HG03460 (cell line): Measurements from ENCODE around the gene RNF212B.
A peak's percentile ranks its signal among the peaks of the same experiment; 100 is the strongest.

Experiments used
- ATAC-seq: cut with Tn5 transposase; IDR thresholded peaks from one replicate; pipeline ENCODE4 v1.9.1; 2021; ENCODE audit not compliant: unreplicated experiment

Gene RNF212B

DNA sequence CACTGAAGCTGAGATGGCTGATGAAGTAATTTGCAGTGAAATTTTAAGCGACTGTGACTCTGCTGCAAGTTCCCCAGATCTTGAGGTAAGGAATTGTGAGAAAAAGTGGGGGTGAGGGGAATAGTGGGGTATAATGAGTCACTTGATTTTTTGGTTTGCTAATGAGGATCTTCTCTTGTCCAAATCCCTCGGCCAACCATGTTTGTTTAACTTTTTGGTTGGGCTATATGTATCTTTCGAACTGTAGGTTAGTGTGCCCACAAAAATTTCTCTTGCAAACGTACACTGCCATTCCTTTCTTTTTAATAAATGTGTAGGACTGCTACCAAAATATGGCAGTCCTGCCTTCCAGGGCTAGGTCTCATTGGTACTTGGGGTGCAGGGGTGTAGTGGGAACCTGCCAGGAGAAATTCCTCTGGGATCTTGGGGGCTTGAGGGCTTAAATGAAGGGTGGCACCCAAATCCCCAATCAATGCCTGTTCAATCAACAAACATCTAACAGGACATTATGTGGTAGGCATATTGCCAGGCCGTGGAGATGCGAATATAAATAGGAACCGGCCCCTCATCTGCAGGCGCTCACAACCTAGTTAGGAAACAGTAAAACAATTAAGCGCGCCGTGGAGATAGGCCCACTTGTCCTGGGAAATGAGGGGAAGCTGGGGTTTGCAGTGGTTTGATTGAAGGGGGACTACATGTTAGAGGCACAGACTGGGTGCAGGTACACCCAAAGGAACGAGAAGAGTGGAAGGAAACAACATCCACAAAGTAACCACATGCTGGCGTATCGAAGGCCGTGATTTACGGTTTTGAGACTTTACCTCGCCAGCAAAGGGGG is 82.2 kb downstream of the RNF212B start:
- no peak for ATAC-seq

DNA sequence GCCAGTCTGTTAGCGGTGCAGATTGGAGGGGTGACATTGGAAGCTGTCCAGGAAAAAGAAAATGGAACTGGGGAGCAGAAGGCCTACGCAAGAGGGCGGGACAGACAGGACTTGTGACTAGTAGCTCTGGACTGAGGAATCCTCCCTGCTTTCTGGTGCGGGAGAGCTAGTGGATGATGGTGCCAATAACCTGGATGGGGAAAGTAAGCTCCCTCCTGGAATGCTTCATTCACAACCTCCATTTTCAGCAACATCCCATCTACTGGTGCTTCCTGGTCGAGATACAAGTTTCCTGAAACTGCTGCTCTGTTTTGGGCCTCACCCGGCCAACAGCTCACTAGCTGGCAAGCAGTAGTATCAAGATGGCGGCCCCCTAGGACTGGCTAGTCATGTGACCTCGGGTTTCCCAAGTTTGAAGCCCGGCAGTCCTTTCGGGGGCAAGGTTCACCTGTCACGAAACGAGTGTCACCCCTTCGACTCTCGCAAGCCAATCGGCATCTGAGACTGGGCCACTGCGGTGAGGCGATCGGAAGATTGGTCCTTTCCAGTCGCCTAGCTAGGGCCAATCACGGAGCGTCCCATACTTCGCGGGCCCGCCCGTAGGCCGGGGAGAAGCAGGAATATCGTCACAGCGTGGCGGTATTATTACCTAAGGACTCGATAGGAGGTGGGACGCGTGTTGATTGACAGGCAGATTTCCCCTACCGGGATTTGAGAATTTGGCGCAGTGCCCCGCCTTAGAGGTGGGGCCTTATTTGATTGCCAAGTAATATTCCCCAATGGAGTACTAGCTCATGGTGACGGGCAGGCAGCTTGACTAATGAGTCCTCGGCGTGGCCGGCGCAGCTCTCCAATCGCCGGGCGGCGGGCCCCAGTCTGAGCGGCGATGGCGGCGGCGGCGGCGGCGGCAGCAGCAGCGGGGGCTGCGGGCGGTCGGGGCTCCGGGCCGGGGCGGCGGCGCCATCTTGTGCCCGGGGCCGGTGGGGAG is 83.1 kb downstream of the RNF212B start, which contains the start of gene PABPN1:
Gene PABPN1, plus strand, starts transcription at position 874 of the 988 bp plus-strand sequence. Its CDS starts 13 bp downstream, at position 887.
- peak; percentile 89 for ATAC-seq

DNA sequence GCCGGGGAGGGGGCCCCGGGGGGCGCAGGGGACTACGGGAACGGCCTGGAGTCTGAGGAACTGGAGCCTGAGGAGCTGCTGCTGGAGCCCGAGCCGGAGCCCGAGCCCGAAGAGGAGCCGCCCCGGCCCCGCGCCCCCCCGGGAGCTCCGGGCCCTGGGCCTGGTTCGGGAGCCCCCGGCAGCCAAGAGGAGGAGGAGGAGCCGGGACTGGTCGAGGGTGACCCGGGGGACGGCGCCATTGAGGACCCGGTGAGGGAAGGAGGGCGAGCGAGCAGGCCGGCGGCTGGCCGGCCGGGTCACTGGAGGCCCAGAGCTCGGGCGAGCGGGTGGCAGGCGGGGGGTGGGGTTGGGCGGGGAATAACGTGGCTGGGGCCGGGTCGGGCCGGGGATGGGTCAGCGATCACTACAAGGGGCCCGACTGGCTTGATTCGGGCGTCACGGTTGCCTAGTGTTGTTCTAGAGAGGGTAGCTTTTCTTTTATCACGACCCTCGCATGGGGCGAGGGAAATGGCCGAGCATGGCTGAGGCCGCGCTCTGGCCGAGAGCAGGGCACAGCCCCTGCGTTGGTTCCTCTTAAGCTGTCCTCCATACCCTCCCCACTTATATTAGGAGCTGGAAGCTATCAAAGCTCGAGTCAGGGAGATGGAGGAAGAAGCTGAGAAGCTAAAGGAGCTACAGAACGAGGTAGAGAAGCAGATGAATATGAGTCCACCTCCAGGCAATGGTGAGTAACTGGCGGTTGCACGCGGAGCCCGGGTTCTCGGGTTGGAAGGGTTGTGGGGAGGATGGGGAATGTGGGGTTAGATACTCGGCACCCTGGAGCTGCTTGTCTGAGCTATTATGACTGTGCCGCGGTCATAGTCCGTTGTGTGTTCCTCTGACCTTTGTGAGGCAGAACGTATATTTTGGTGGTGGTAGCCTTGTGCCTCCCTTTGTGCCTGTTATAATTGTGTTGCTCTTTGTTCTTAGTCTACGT is 84.1 kb downstream of the RNF212B start:
- peak; percentile 6 for ATAC-seq
